ENCODE results near the gene MTA3.

MTA3 gene

GRCh38 chr2:42754776-42755140 lies 186.3 kb downstream of the MTA3 start:
- Histone ChIP-seq H3K9ac (ENCODE audit: low read length) (peak overlapping the region; percentile 57), H3K4me3 (ENCODE audit: low read depth, low read length, poor library complexity, severe bottlenecking) (peak overlapping the region; percentile 33), H3K27me3 (ENCODE audit: insufficient read depth, low read length) (no peaks in the 10 kb centered on the region), H3F3A (ENCODE audit: insufficient read depth, low read length) (peaks cover 4% of the 10 kb centered on the region; the same call in 1 of the 2 replicates), H3K27ac (ENCODE audit: low read depth, low read length, poor library complexity, severe bottlenecking) (peak overlapping the region; percentile 96), H3K36me3 (ENCODE audit: insufficient read depth, low read length) (peaks cover 22% of the 10 kb centered on the region; the same call in 1 of the 2 replicates), H3K4me2 (ENCODE audit: low read length) (peak overlapping the region; percentile 55), H2AFZ (ENCODE audit: low read length) (no peak overlapping the region), H3K79me2 (ENCODE audit: insufficient read depth, low read length) (no peaks in the 10 kb centered on the region), H3K4me1 (ENCODE audit: insufficient read depth, low read length, severe bottlenecking) (peaks cover 72% of the 10 kb centered on the region), H4K20me1 (ENCODE audit: insufficient read depth, low read length) (no peaks in the 10 kb centered on the region), H3K9me3 (ENCODE audit: low read length) (no peaks in the 10 kb centered on the region), H3K9me2 (ENCODE audit: low read depth, low read length) (no peaks in the 10 kb centered on the region)
- TF ChIP-seq, protein P1, sequence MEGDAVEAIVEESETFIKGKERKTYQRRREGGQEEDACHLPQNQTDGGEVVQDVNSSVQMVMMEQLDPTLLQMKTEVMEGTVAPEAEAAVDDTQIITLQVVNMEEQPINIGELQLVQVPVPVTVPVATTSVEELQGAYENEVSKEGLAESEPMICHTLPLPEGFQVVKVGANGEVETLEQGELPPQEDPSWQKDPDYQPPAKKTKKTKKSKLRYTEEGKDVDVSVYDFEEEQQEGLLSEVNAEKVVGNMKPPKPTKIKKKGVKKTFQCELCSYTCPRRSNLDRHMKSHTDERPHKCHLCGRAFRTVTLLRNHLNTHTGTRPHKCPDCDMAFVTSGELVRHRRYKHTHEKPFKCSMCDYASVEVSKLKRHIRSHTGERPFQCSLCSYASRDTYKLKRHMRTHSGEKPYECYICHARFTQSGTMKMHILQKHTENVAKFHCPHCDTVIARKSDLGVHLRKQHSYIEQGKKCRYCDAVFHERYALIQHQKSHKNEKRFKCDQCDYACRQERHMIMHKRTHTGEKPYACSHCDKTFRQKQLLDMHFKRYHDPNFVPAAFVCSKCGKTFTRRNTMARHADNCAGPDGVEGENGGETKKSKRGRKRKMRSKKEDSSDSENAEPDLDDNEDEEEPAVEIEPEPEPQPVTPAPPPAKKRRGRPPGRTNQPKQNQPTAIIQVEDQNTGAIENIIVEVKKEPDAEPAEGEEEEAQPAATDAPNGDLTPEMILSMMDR (IDR thresholded peaks at IDR 0.05; ENCODE audit: low read length): no peak
- no peak for TF ChIP-seq EZH2 (IDR thresholded peaks at IDR 0.05; ENCODE audit: borderline replicate concordance, low read length)

DNA sequence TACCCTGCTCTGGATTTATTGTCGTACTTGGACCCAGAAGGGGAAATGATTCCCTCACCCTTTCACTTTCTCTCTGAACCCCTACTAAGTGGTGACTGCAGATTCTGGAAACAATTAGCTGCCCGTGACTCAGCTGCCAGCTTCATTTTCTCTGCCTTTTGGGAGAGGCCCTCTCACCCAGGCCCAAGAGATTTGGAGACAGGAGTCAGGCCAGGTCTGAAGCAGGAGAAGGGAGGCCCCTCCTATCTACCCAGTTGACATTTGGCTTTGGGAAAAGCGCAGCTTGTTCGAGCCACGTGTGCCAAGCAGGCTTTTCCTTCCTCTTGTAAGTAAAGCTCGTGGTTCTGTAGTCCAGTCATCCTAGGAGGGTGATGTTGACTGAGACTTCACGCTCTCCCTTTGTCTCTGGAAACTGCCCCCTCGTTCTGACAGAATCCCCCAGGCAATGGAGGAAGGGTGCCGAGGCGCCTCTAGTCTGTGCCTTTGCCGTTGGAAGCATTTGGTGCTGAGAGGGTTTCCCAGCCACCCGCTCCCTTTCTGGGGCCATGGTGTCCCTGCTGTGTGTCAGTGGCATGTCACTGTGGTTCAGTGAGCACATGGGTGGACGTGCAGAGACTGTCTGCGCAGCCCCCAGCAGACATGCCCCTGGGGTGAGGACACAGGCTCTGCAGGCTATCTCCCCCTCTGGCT lies 186.9 kb downstream of the MTA3 start:
- H3K79me2 ChIP-seq (ENCODE audit: insufficient read depth, low read length): no peaks in the 10 kb centered on the region
- H4K20me1 ChIP-seq (ENCODE audit: insufficient read depth, low read length): no peaks in the 10 kb centered on the region
- H3K9me2 ChIP-seq (ENCODE audit: low read depth, low read length): no peaks in the 10 kb centered on the region
- no peaks in the 10 kb centered on the region for H3K27me3 ChIP-seq (ENCODE audit: insufficient read depth, low read length)
- TF ChIP-seq, protein P1 (IDR thresholded peaks at IDR 0.05; ENCODE audit: low read length): no peak
- no peak for TF ChIP-seq EZH2 (IDR thresholded peaks at IDR 0.05; ENCODE audit: borderline replicate concordance, low read length)
- peaks cover 22% of the 10 kb centered on the region; the same call in 1 of the 2 replicates for H3K36me3 ChIP-seq (ENCODE audit: insufficient read depth, low read length)
- H3K4me3 ChIP-seq (ENCODE audit: low read depth, low read length, poor library complexity, severe bottlenecking): peak overlapping the region; percentile 33
- peak overlapping the region; percentile 96 for H3K27ac ChIP-seq (ENCODE audit: low read depth, low read length, poor library complexity, severe bottlenecking)
- H3F3A ChIP-seq (ENCODE audit: insufficient read depth, low read length): peaks cover 4% of the 10 kb centered on the region; the same call in 1 of the 2 replicates
- H3K4me1 ChIP-seq (ENCODE audit: insufficient read depth, low read length, severe bottlenecking): peaks cover 70% of the 10 kb centered on the region
- no peaks in the 10 kb centered on the region for H3K9me3 ChIP-seq (ENCODE audit: low read length)
- H2AFZ ChIP-seq (ENCODE audit: low read length): no peak overlapping the region
- peak overlapping the region; percentile 55 for H3K4me2 ChIP-seq (ENCODE audit: low read length)
- peak overlapping the region; percentile 57 for H3K9ac ChIP-seq (ENCODE audit: low read length)

GRCh38 chr2:42756150-42756775 lies 187.8 kb downstream of the MTA3 start:
- Histone ChIP-seq H3K4me2 (ENCODE audit: low read length) (peak overlapping the region; percentile 55), H3K4me1 (ENCODE audit: insufficient read depth, low read length, severe bottlenecking) (peaks cover 60% of the 10 kb centered on the region), H3K79me2 (ENCODE audit: insufficient read depth, low read length) (no peaks in the 10 kb centered on the region), H3F3A (ENCODE audit: insufficient read depth, low read length) (peaks cover 4% of the 10 kb centered on the region; the same call in 1 of the 2 replicates), H3K9me2 (ENCODE audit: low read depth, low read length) (no peaks in the 10 kb centered on the region), H3K27me3 (ENCODE audit: insufficient read depth, low read length) (no peaks in the 10 kb centered on the region), H3K9ac (ENCODE audit: low read length) (peak overlapping the region; percentile 57; the same call in 1 of the 2 replicates), H3K27ac (ENCODE audit: low read depth, low read length, poor library complexity, severe bottlenecking) (peak overlapping the region; percentile 96), H3K4me3 (ENCODE audit: low read depth, low read length, poor library complexity, severe bottlenecking) (peak overlapping the region; percentile 33), H2AFZ (ENCODE audit: low read length) (no peak overlapping the region), H3K9me3 (ENCODE audit: low read length) (no peaks in the 10 kb centered on the region), H3K36me3 (ENCODE audit: insufficient read depth, low read length) (peaks cover 16% of the 10 kb centered on the region; the same call in 1 of the 2 replicates), H4K20me1 (ENCODE audit: insufficient read depth, low read length) (no peaks in the 10 kb centered on the region)
- TF ChIP-seq EZH2 (IDR thresholded peaks at IDR 0.05; ENCODE audit: borderline replicate concordance, low read length): no peak
- TF ChIP-seq, protein P1 (IDR thresholded peaks at IDR 0.05; ENCODE audit: low read length): no peak

All from OCI-LY1 (cell line).